Effector memory CD8-positive, alpha-beta T cell (primary cell): ENCODE data around the gene ASF1A.
"Not testable (repeated sequence)": the region's sequence is repeated elsewhere in the genome, so short reads cannot be mapped to it uniquely, and the experiment has no call there.

Experiments used
- ATAC-seq: fragments of 150-1000 bp; cut with Tn5 transposase; replicated peaks from 2 replicates; pipeline ENCODE4 v1.10.0; 2021; ENCODE audit warnings: mild to moderate bottlenecking, moderate library complexity
- DNase-seq, 3 experiments: peaks; one replicate each; pipeline ENCODE4 v3.0.0; 2021
- H3K27ac Mint-ChIP-seq, 2 donors: one replicate each; pipeline ENCODE4 v1.8.0; 2022; ENCODE audit warnings: mild to moderate bottlenecking in 2 of 2, mixed read lengths in 2 of 2, moderate library complexity in 2 of 2
- H3K27me3 Mint-ChIP-seq, 2 donors: one replicate each; pipeline ENCODE4 v1.8.0; 2022; ENCODE audit warnings: mixed read lengths in 2 of 2
- H3K36me3 Mint-ChIP-seq: one replicate; pipeline ENCODE4 v1.8.0; 2022; ENCODE audit warnings: mild to moderate bottlenecking, moderate library complexity, mixed read lengths; ENCODE audit not compliant: insufficient read depth
- H3K4me1 Mint-ChIP-seq, 2 donors: one replicate each; pipeline ENCODE4 v1.8.0; 2022; ENCODE audit warnings: low read depth in 2 of 2, mixed read lengths in 2 of 2
- H3K4me3 Mint-ChIP-seq, 2 donors: one replicate each; pipeline ENCODE4 v1.8.0; 2022; ENCODE audit warnings: mild to moderate bottlenecking in 2 of 2, mixed read lengths in 2 of 2, moderate library complexity in 2 of 2
- H3K9me3 Mint-ChIP-seq, 2 donors: one replicate each; pipeline ENCODE4 v1.8.0; 2022; ENCODE audit warnings: mixed read lengths in 2 of 2
- total RNA-seq, 9 experiments: gene quantifications; one replicate each; lab custom pipeline; 2026; lab: John Stamatoyannopoulos, UW

ASF1A gene
- total RNA-seq = 12.8 to 110 (median 81.5) reads per million in 9 experiments

DNA sequence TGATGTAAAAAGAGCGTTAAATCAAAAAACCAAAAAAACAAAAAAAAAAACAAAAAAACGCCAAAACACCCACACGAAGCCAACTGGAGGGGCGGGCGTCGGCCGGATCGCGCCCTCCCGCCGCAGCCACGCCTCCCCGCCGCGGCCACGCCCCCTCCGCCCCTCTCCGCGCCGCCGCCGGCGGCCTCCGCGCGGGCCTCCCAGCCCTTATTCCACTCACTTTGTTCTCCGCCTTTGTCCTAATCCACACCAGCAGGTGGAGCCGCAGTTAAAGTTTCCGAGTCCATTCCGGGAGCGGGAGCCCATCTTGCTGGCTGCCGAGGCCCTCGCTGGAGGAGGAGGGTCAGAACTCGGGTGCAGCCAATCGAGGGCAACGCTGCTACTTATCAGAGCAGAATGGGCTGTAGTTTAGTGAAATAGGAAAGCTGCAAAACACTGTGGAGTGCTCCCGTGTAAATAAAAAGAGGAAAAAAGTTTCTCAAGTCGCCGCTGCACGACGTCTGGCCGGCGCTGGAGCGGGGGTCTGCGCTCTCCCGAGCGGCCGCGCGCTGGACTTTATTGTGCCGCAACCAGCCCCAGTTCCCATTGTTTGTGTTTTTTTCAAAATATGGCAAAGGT lies at the start of gene ASF1A:
Gene ASF1A, plus strand, starts transcription at position 346 of the 618 bp plus-strand sequence. Its CDS starts 262 bp downstream, at position 608.
- Mint-ChIP-seq H3K4me3 (peak within 1 kb of the TSS; percentile 98 to 100), H3K36me3 (peaks cover 29% of the 10 kb centered on the region), H3K9me3 (no peaks in the 10 kb centered on the region), H3K27ac (peak within 1 kb of the TSS; percentile 97 to 98), H3K27me3 (no peaks in the 10 kb centered on the region), H3K4me1 (peaks cover 43 to 56% of the 10 kb centered on the region in 2 donors)
- peak; percentile 91 to 95 (median 92) for DNase-seq
- peak; percentile 70 for ATAC-seq

DNA sequence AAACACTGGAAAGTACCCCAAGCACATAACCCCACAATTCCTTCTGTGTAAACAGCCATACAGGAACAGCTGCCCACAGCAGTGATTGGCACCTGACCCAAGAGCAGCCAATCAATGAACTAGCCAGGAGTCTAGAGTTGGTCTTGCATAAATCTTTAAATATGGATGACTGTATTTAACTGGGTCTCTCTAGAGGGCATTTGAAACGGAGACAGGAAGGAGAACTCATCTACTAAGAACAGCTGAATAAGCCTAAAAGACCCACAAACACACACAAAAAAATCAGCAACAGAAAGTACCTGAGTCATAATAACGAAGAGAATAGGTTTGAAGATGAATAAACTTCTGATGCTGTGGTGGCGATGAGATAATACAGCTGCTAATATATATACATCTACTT lies 49.0 kb upstream of the ASF1A start:
- Mint-ChIP-seq H3K9me3 (no peaks in the 10 kb centered on the region), H3K27ac (peak overlapping the region; percentile 15 to 70)

GRCh38 chr6:118853408-118853807 lies 40.5 kb upstream of the ASF1A start:
- Mint-ChIP-seq H3K27ac (no peak overlapping the region), H3K27me3 (no peaks in the 10 kb centered on the region)

More for the DNA sequence above, 49.0 kb upstream of the ASF1A start:
- Mint-ChIP-seq H3K36me3 (peaks cover 3% of the 10 kb centered on the region), H3K4me3 (peak overlapping the region; percentile 26 to 56), H3K27me3 (no peaks in the 10 kb centered on the region), H3K4me1 (peaks cover 15 to 28% of the 10 kb centered on the region in 2 donors)
- DNase-seq (no peak), ATAC-seq (peak; percentile 58)

GRCh38 chr6:118856301-118856700 lies 37.7 kb upstream of the ASF1A start:
- DNase-seq = no peak
- no peak for ATAC-seq
- Mint-ChIP-seq H3K4me3 (no peak overlapping the region), H3K27ac (peak overlapping the region in 1 of 2 donors; percentile 44), H3K9me3 (peaks cover 0 to 2% of the 10 kb centered on the region in 2 donors), H3K36me3 (no peaks in the 10 kb centered on the region), H3K27me3 (no peaks in the 10 kb centered on the region), H3K4me1 (peaks cover 10 to 36% of the 10 kb centered on the region in 2 donors)

More at GRCh38 chr6:118853408-118853807, 40.5 kb upstream of the ASF1A start:
- H3K4me3 Mint-ChIP-seq = no peak overlapping the region
- H3K9me3 Mint-ChIP-seq = no peaks in the 10 kb centered on the region
- peaks cover 4 to 18% of the 10 kb centered on the region in 2 donors for H3K4me1 Mint-ChIP-seq
- no peak for ATAC-seq
- DNase-seq = no peak
- no peaks in the 10 kb centered on the region for H3K36me3 Mint-ChIP-seq

DNA sequence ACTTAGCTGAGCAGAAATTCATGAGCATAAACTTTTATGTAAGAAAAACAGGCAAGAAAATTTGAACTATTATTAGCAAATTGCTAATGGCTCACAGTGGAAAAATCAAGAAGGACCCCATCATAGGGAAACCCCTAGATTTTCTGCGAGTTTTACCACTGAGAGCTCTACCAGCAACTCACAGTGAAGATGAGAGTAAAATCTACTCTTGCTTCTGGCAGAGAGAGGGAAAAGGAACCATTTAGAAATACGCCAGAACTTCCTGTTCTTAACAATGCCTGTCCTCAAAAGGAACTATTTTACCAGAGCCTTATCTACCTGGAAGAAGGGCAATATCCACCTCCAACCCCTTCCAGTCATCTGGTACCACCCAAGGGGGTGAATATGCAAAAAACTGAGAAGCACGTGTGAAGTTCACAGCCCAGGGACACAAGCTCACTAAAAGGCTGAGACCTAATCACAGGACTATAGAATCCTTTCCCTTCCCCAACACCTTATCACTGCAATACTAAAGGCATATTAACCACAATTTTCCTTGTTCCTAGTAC lies 34.4 kb upstream of the ASF1A start:
- H3K4me1 Mint-ChIP-seq = peaks cover 24 to 59% of the 10 kb centered on the region in 2 donors
- ATAC-seq (no peak), DNase-seq (no peak)
- H3K27ac Mint-ChIP-seq = peak overlapping the region; percentile 4 to 46
- peaks cover 0 to 2% of the 10 kb centered on the region in 2 donors for H3K9me3 Mint-ChIP-seq
- no peaks in the 10 kb centered on the region for H3K27me3 Mint-ChIP-seq
- no peaks in the 10 kb centered on the region for H3K36me3 Mint-ChIP-seq
- H3K4me3 Mint-ChIP-seq = no peak overlapping the region

DNA sequence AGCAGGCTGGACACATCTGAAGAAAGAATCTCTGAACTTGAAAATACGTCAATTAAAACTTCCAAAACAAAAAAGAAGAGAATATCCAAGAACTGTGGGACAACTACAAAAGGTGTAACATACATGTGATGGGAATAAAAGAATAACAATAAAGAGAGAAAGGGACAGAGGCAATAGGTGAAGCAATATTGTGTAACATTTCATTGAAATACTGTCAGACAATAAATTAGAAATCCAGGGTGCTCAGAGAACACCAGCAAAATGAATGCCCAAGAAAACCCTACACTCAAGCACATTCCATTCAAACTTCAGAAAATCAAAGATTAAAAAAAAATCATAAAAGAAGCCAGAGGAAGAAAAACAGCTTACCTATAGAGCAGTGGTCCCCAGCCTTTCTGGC lies 33.6 kb upstream of the ASF1A start:
- DNase-seq (no peak), ATAC-seq (no peak)
- no peaks in the 10 kb centered on the region for H3K36me3 Mint-ChIP-seq
- H3K27ac Mint-ChIP-seq = peak overlapping the region in 1 of 2 donors; percentile 4
- no peak overlapping the region for H3K4me3 Mint-ChIP-seq
- peaks cover 30 to 67% of the 10 kb centered on the region in 2 donors for H3K4me1 Mint-ChIP-seq
- H3K27me3 Mint-ChIP-seq = no peaks in the 10 kb centered on the region
- H3K9me3 Mint-ChIP-seq = peaks cover 0 to 2% of the 10 kb centered on the region in 2 donors

- no peaks in the 10 kb centered on the region for H3K27me3 Mint-ChIP-seq
- peaks cover 35 to 70% of the 10 kb centered on the region in 2 donors for H3K4me1 Mint-ChIP-seq
- ATAC-seq (no peak), DNase-seq (no peak)
- H3K27ac Mint-ChIP-seq = no peak overlapping the region
- H3K36me3 Mint-ChIP-seq = no peaks in the 10 kb centered on the region
- H3K4me3 Mint-ChIP-seq = no peak overlapping the region
- peaks cover 0 to 2% of the 10 kb centered on the region in 2 donors for H3K9me3 Mint-ChIP-seq
Observed at GRCh38 chr6:118860880-118861279, 33.1 kb upstream of the ASF1A start.

DNA sequence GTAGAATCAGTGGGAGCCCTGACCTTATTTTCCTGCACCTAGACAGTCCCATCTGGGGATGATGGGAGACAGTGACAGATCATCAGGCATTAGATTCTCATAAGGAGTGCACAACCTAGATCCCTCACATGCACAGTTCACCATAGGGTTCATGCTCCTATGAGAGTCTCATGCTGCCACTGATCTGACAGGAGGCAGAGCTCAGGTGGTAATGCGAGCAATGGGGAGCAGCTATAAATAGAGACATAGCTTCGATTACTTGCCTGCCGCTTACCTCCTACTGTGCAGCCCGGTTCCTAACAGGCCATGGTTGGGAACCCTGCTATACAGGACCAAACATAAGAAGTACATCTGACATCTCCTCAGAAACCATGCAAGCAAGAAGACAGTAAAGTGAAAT lies 31.5 kb upstream of the ASF1A start:
- DNase-seq = no peak
- Mint-ChIP-seq H3K9me3 (peaks cover 0 to 2% of the 10 kb centered on the region in 2 donors), H3K36me3 (no peaks in the 10 kb centered on the region), H3K4me1 (peaks cover 42 to 73% of the 10 kb centered on the region in 2 donors), H3K27me3 (no peaks in the 10 kb centered on the region), H3K4me3 (no peak overlapping the region), H3K27ac (peak overlapping the region in 1 of 2 donors; percentile 8)
- no peak for ATAC-seq

GRCh38 chr6:118864341-118865099 lies 29.4 kb upstream of the ASF1A start:
- H3K27ac Mint-ChIP-seq = peak overlapping the region; percentile 23 to 56
- H3K4me1 Mint-ChIP-seq = peaks cover 42 to 64% of the 10 kb centered on the region in 2 donors
- DNase-seq (no peak), ATAC-seq (no peak)
- H3K27me3 Mint-ChIP-seq = no peaks in the 10 kb centered on the region
- peaks cover 0 to 2% of the 10 kb centered on the region in 2 donors for H3K9me3 Mint-ChIP-seq
- H3K4me3 Mint-ChIP-seq = peak overlapping the region; percentile 25 to 47
- no peaks in the 10 kb centered on the region for H3K36me3 Mint-ChIP-seq

GRCh38 chr6:118865100-118865391 lies 28.9 kb upstream of the ASF1A start:
- ATAC-seq = no peak
- H3K4me1 Mint-ChIP-seq = peaks cover 38 to 59% of the 10 kb centered on the region in 2 donors
- H3K36me3 Mint-ChIP-seq = no peaks in the 10 kb centered on the region
- DNase-seq = no peak
- H3K27ac Mint-ChIP-seq = peak overlapping the region; percentile 23 to 56
- peaks cover 0 to 2% of the 10 kb centered on the region in 2 donors for H3K9me3 Mint-ChIP-seq
- peak overlapping the region in 1 of 2 donors; percentile 7 for H3K4me3 Mint-ChIP-seq
- no peaks in the 10 kb centered on the region for H3K27me3 Mint-ChIP-seq

GRCh38 chr6:118867181-118867580 lies 26.8 kb upstream of the ASF1A start:
- Mint-ChIP-seq H3K4me1 (peaks cover 47 to 70% of the 10 kb centered on the region in 2 donors), H3K36me3 (no peaks in the 10 kb centered on the region), H3K27me3 (no peaks in the 10 kb centered on the region), H3K9me3 (no peaks in the 10 kb centered on the region), H3K27ac (no peak overlapping the region), H3K4me3 (no peak overlapping the region)
- no peak for DNase-seq
- ATAC-seq = no peak

- H3K36me3 Mint-ChIP-seq, H3K4me3 Mint-ChIP-seq, H3K27ac Mint-ChIP-seq, H3K27me3 Mint-ChIP-seq, ATAC-seq, DNase-seq, H3K9me3 Mint-ChIP-seq: not testable (repeated sequence)
- peaks cover 42 to 64% of the 10 kb centered on the region in 2 donors for H3K4me1 Mint-ChIP-seq
Observed at GRCh38 chr6:118868901-118869300, 25.1 kb upstream of the ASF1A start.

DNA sequence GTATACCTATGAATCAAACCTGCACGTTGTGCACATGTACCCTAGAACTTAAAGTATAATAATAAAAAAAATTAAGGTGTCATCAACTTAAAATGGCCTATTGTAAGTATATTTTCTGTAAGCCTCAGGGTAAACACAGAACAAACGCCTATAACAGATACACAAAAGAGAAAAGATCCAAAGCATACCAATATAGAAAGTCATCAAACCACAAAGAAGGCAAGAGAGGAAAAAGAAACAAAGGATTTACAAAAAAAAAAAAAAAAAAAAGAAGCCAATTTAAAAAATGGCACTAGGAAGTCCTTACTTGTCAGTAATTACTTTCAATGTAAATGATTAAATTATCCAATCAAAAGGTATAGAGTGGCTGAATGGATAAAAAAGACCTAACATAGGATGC lies 24.6 kb upstream of the ASF1A start:
- H3K27ac Mint-ChIP-seq = no peak overlapping the region
- H3K4me3 Mint-ChIP-seq = no peak overlapping the region
- H3K4me1 Mint-ChIP-seq = peaks cover 42 to 60% of the 10 kb centered on the region in 2 donors

More for the DNA sequence above, 24.6 kb upstream of the ASF1A start:
- H3K9me3 Mint-ChIP-seq = no peaks in the 10 kb centered on the region
- H3K36me3 Mint-ChIP-seq = no peaks in the 10 kb centered on the region
- ATAC-seq (no peak), DNase-seq (no peak)
- H3K27me3 Mint-ChIP-seq = no peaks in the 10 kb centered on the region
